Kidney epithelial cell (primary cell): ENCODE results near the gene LRRC7. TPM values are rescaled to one million over a fixed set of nuclear protein-coding genes. Genes with fewer than 3 reads are reported as not detected.

ENCODE experiments used
- DNase-seq: peaks from one replicate; pipeline ENCODE4 v3.0.0-alpha.2; 2010; ENCODE audit warnings: low read depth
- H3K27me3 ChIP-seq: 2 replicates; pipeline ENCODE4 v1.6.0; 2011; ENCODE audit warnings: low read length; ENCODE audit not compliant: control insufficient read depth, insufficient read depth
- H3K36me3 ChIP-seq: 2 replicates; pipeline ENCODE4 v1.5.1; 2011; ENCODE audit warnings: low read length; ENCODE audit not compliant: control insufficient read depth, insufficient read depth
- H3K4me3 ChIP-seq: 2 replicates; pipeline ENCODE4 v1.5.1; 2011; ENCODE audit warnings: low read depth, mild to moderate bottlenecking, control low read depth, low read length
- total RNA-seq: library from RNA; depleted of rRNA; stranded (reverse); fragments of >200 nt; gene quantifications from 2 replicates; pipeline ENCODE4 v1.2.3, GENCODE V29; 2015
- TF ChIP-seq, protein P1 (sequence below): IDR thresholded peaks from 2 replicates; pipeline ENCODE4 v1.5.1; 2011; ENCODE audit warnings: mild to moderate bottlenecking, moderate library complexity, low read length, control low read depth, inconsistent platforms; ENCODE audit not compliant: insufficient read depth, poor library complexity, severe bottlenecking

LRRC7 gene
- total RNA-seq, 1 donor from 2014 or later, result 0.04 TPM

DNA sequence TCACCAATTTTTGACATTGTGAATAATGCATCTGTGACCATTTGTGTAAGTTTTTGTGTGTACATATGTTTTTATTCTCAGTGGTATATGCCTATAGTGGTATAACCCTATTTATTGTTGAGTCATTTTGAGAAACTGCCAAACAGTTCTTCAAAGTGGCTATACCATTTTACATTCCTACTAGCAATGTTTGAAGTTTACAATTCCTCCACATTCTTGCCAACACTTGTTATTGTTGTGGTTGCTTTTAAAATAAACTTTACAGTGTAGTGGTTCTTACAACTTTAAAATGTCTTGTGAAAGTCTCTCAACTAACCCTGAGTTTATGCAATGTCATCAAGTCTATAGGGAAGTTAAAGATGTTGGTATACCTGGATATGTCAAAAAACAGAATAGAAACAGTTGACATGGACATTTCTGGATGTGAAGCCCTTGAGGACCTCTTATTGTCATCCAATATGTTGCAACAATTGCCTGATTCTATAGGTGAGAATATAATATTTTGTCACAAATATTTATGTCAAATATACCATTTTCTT is 418.2 kb downstream of the LRRC7 start:
- no peak overlapping the region for H3K4me3 ChIP-seq
- DNase-seq, result no peak
- H3K27me3 ChIP-seq, result no peaks in the 10 kb centered on the region
- TF ChIP-seq, protein P1, sequence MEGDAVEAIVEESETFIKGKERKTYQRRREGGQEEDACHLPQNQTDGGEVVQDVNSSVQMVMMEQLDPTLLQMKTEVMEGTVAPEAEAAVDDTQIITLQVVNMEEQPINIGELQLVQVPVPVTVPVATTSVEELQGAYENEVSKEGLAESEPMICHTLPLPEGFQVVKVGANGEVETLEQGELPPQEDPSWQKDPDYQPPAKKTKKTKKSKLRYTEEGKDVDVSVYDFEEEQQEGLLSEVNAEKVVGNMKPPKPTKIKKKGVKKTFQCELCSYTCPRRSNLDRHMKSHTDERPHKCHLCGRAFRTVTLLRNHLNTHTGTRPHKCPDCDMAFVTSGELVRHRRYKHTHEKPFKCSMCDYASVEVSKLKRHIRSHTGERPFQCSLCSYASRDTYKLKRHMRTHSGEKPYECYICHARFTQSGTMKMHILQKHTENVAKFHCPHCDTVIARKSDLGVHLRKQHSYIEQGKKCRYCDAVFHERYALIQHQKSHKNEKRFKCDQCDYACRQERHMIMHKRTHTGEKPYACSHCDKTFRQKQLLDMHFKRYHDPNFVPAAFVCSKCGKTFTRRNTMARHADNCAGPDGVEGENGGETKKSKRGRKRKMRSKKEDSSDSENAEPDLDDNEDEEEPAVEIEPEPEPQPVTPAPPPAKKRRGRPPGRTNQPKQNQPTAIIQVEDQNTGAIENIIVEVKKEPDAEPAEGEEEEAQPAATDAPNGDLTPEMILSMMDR, result no peak
- no peaks in the 10 kb centered on the region for H3K36me3 ChIP-seq

DNA sequence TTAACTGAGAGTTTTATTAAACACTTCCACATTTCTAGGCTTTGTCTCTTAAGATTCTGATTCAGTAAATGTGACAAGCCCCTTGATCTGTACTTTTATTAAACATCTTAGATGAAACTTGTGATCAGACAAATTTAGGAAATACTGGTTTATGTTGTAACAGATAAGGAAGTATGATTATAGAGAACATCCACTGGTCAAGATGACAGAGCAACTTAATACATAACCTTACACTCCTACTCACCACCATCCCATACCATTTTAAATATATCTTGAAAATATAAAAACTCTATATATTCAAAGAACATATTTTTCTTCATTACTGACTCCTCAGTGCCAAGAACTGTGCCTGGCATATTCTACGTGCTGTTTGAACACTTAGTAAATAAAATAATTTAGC is 420.2 kb downstream of the LRRC7 start:
- Histone ChIP-seq H3K36me3 (no peaks in the 10 kb centered on the region), H3K27me3 (no peaks in the 10 kb centered on the region), H3K4me3 (no peak overlapping the region)
- TF ChIP-seq, protein P1, result no peak
- no peak for DNase-seq

DNA sequence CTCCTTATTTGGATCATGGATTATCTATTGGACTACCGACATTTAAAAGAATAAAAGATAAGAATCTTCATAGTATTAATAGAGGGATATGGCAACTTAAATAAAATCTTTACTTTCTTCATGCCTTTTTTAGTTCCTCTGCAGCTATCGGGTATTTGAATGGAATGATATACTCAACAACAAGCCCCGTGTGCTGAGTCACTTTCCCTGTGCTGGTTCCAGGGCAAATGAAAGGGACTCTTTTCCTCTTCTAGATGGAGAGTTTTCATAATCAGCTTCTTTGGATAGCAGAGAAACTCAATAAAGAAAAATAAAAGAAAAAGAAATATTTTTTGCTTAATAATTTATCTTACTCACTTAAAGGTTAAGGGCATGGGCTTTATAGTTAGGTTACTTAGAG is 423.9 kb downstream of the LRRC7 start:
- TF ChIP-seq, protein P1, result no peak
- no peak overlapping the region for H3K4me3 ChIP-seq
- H3K36me3 ChIP-seq, result no peaks in the 10 kb centered on the region
- DNase-seq, result no peak
- H3K27me3 ChIP-seq, result no peaks in the 10 kb centered on the region

DNA sequence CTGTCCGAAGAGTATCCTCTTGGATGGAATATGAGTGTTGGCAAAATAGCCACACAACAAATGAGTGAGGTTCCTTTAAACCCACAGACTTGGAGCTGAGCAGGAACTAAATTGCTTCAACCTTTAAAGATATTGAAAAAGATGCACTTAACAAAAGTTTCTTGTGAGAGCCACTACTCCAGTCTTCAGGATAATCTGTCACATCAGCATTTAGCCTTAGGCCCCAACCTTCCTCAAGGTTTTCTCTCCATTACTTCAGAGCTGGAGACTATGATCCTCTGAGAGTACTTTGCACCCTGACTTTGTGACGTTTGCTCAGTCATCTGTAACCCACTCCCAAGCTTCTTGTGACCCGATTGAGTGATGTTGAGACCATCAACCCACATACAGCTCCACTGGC is 424.9 kb downstream of the LRRC7 start:
- Histone ChIP-seq H3K27me3 (no peaks in the 10 kb centered on the region), H3K36me3 (no peaks in the 10 kb centered on the region), H3K4me3 (no peak overlapping the region)
- no peak for DNase-seq
- TF ChIP-seq, protein P1, result no peak

DNA sequence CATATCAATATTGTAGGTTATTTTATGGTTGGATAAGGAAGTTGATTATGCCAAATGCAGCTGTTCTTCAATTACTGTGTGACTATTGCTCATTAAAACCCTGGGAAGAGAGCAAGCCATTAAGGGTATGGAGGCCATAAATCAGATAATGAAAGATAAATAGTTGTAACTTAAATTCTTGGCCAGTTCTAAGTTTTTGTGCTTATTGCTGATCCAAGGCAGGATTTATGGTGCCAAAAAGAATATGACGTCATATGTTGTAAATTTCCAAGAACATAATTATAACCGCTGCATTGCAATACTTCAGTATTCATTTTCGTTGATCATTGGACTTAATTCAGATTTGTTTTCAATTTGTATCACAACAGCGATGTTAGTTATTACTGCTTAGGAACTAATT is 426.1 kb downstream of the LRRC7 start:
- Histone ChIP-seq H3K36me3 (no peaks in the 10 kb centered on the region), H3K4me3 (no peak overlapping the region), H3K27me3 (no peaks in the 10 kb centered on the region)
- no peak for DNase-seq
- TF ChIP-seq, protein P1, result no peak

DNA sequence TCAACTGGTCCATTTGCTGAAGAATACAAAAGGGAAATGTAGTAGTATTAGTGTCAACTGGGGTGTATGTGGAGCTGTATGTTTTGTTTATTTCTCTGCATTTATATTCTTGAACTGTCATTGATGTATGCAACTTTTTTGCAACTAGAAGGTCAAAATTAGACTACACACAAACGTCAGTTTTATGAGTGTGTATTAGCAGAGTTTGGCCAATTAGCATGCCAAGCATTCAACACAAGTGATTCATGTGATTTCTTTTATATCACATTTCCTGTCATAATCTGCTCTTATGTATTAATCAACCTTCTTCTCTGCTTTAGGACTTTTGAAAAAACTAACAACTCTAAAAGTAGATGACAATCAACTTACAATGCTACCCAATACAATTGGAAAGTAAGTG is 426.5 kb downstream of the LRRC7 start:
- H3K4me3 ChIP-seq, result no peak overlapping the region
- TF ChIP-seq, protein P1, result no peak
- no peak for DNase-seq
- no peaks in the 10 kb centered on the region for H3K27me3 ChIP-seq
- H3K36me3 ChIP-seq, result no peaks in the 10 kb centered on the region
